Adrenal gland (tissue), 12 donors: Measurements from ENCODE around the gene ARHGEF7. TPM values are rescaled to one million over a fixed set of nuclear protein-coding genes. Genes with fewer than 3 reads are reported as not detected.
"Not testable (repeated sequence)": the region's sequence is repeated elsewhere in the genome, so short reads cannot be mapped to it uniquely, and the experiment has no call there.

Source experiments
- DNase-seq, 7 donors: peaks; one replicate each; pipeline ENCODE4 v3.0.0-alpha.2; 2019 to 2020
- H3K27ac ChIP-seq, 5 donors: fragments of 200-600 bp; sonication (generic) in 4 of 5; 1 replicate in 3 of 5; 2 replicates in 2 of 5; pipeline versions ENCODE4 v1.5.1 to v1.8.0; 2016 to 2020; ENCODE audit warnings: mild to moderate bottlenecking in 1 of 5
- H3K27me3 ChIP-seq: fragments of 200-600 bp; 2 replicates; pipeline ENCODE4 v1.8.0; 2021
- H3K36me3 ChIP-seq, 2 donors: fragments of 200-600 bp; replicated peaks in 1 of 2; 1 replicate in 1 of 2; 2 replicates in 1 of 2; pipeline versions ENCODE4 v1.5.1 to v1.8.0; 2018 to 2022
- H3K4me1 ChIP-seq, 2 donors: fragments of 200-600 bp; replicated peaks in 1 of 2; 1 replicate in 1 of 2; 2 replicates in 1 of 2; pipeline versions ENCODE4 v1.5.1 to v1.8.0; 2018 to 2021
- H3K4me3 ChIP-seq, 4 donors: fragments of 200-600 bp; sonication (generic) in 3 of 4; one replicate each; pipeline ENCODE4 v1.5.1; 2016 to 2018
- H3K9me3 ChIP-seq, 3 donors: fragments of 200-600 bp; sonication (generic) in 1 of 3; replicated peaks in 1 of 3; 1 replicate in 2 of 3; 2 replicates in 1 of 3; pipeline versions ENCODE4 v1.5.1 to v1.8.0; 2016 to 2021
- CTCF ChIP-seq, 6 experiments: fragments of 450-650 bp in 4 of 6; fragments of 200-600 bp in 2 of 6; sonication (generic) in 1 of 6; IDR thresholded peaks; 1 replicate in 5 of 6; 2 replicates in 1 of 6; pipeline versions ENCODE4 v1.5.1 to v1.8.0; 2016 to 2021; ENCODE audit warnings: antibody characterized with exemption in 6 of 6, mild to moderate bottlenecking in 2 of 6, moderate library complexity in 1 of 6
- POLR2A ChIP-seq, 2 donors: fragments of 450-650 bp; IDR thresholded peaks; one replicate each; pipeline ENCODE4 v1.6.1; 2017; ENCODE audit warnings: antibody characterized with exemption in 2 of 2, mild to moderate bottlenecking in 2 of 2, moderate library complexity in 1 of 2
- WGBS, 4 donors: extraction: QIAGEN DNeasy Blood & Tissue Kit in 2 of 4; methylation state at CpG; one replicate each; pipeline versions ENCODE4 v1.1.5 to v1.1.7; 2013 to 2017; 5-methylcytosine and 5-hydroxymethylcytosine counted together
- intact Hi-C, 2 donors: fragments of 100-400 bp; cut with DNase I; formaldehyde crosslinking; loops; one replicate each; pipeline versions ENCODE4 v1.14.1 to v1.15.0; 2022 to 2023
- polyA plus RNA-seq, 3 donors: library from polyadenylated mRNA; stranded (reverse); fragments of 200-250 nt in 2 of 3; fragments of 350-450 nt in 1 of 3; fragmentation: Illumina TruSeq in 1 of 3; extraction: RNeasy Lipid Tissue Mini Kit (QIAGEN cat#74804) in 1 of 3; gene quantifications; one replicate each; pipeline ENCODE4 v1.2.3, GENCODE V29; 2013 to 2014
- total RNA-seq, 9 donors: library from RNA; depleted of rRNA in 4 of 9; stranded (reverse); fragments of >200 nt in 4 of 9; fragments of 120-200 nt in 1 of 9; fragmentation: NEBNext Ultra II Directional in 1 of 9; extraction: Animal tissue kit (Norgen Biotek cat#: 25700) in 1 of 9; gene quantifications; one replicate each; pipeline versions ENCODE4 v1.1.0 to v1.2.4, GENCODE V29; 2013 to 2023
- donor health status: healthy with polysubstance abuse.
- donor health status: Bipolar disorder and iron deficiency.
- donor health status: DM: yes; HTN: yes; CAD: no.
- donor health status: DM: no; HTN: no; CAD: no.
- donor health status: DM: no; HTN: no; CAD: no.
- donor health status: DM: yes; HTN: yes; CAD: no.

The ARHGEF7 gene
- total and polyA plus RNA-seq, 12 donors: 25.3 to 69.3 (median 53.2) TPM

- Histone ChIP-seq H3K4me1 (peaks cover 0 to 4% of the 10 kb centered on the region in 2 donors), H3K27ac (peak overlapping the region in 1 of 5 donors; percentile 96), H3K9me3 (peaks cover 0 to 2% (median 0%) of the 10 kb centered on the region in 3 donors), H3K27me3 (no peaks in the 10 kb centered on the region), H3K4me3 (peak overlapping the region in 1 of 4 donors; percentile 60), H3K36me3 (no peaks in the 10 kb centered on the region)
- intact Hi-C loops: loop anchor here (5.0 kb wide), 2 partner anchors 149 to 154 kb away; no protein-coding TSS in a partner anchor
- peak in 3 of 6 experiments; percentile 4 to 13 (median 4) for TF ChIP-seq CTCF (IDR thresholded peaks at IDR 0.05)
- no peak for TF ChIP-seq POLR2A (IDR thresholded peaks at IDR 0.05)
- WGBS, 4 donors: 3 to 14% (median 9%) methylated on average over 2 of the region's 2 CpGs
- DNase-seq: no peak
Measured at GRCh38 chr13:111068009-111068350, 47.1 kb upstream of the ARHGEF7 start.

GRCh38 chr13:111071120-111071519, 44.0 kb upstream of the ARHGEF7 start:
- H3K27ac ChIP-seq, DNase-seq, H3K4me1 ChIP-seq, H3K36me3 ChIP-seq, H3K27me3 ChIP-seq, H3K4me3 ChIP-seq, intact Hi-C loops: not testable (repeated sequence)
- H3K9me3 ChIP-seq: peaks cover 0 to 15% (median 15%) of the 10 kb centered on the region in 3 donors
- 61 to 77% (median 62%) methylated on average over 4 of the region's 4 CpGs for WGBS, 4 donors

- intact Hi-C loops, H3K4me1 ChIP-seq: not testable (repeated sequence)
Measured at GRCh38 chr13:111071526-111071925, 43.6 kb upstream of the ARHGEF7 start.

GRCh38 chr13:111074826-111075225, 40.3 kb upstream of the ARHGEF7 start:
- intact Hi-C loops: no loop called here
- Histone ChIP-seq H3K27me3 (no peaks in the 10 kb centered on the region), H3K27ac (no peak overlapping the region), H3K4me3 (no peak overlapping the region), H3K36me3 (no peaks in the 10 kb centered on the region), H3K4me1 (no peaks in the 10 kb centered on the region), H3K9me3 (peaks cover 0 to 15% (median 15%) of the 10 kb centered on the region in 3 donors)
- no peak for TF ChIP-seq CTCF (IDR thresholded peaks at IDR 0.05)
- no peak for TF ChIP-seq POLR2A (IDR thresholded peaks at IDR 0.05)
- DNase-seq: no peak
- 80 to 91% (median 89%) methylated on average over 3 of the region's 3 CpGs for WGBS, 4 donors

More at GRCh38 chr13:111071526-111071925, 43.6 kb upstream of the ARHGEF7 start:
- WGBS, 4 donors: 68 to 75% (median 71%) methylated on average over 7 of the region's 7 CpGs
- H3K36me3 ChIP-seq, DNase-seq, H3K27me3 ChIP-seq, H3K4me3 ChIP-seq, H3K27ac ChIP-seq: not testable (repeated sequence)
- H3K9me3 ChIP-seq: peaks cover 0 to 15% (median 15%) of the 10 kb centered on the region in 3 donors

GRCh38 chr13:111076155-111077013, 38.7 kb upstream of the ARHGEF7 start:
- Histone ChIP-seq H3K4me3 (no peak overlapping the region), H3K9me3 (peaks cover 0 to 15% (median 15%) of the 10 kb centered on the region in 3 donors), H3K27me3 (no peaks in the 10 kb centered on the region), H3K4me1 (no peaks in the 10 kb centered on the region), H3K27ac (no peak overlapping the region), H3K36me3 (no peaks in the 10 kb centered on the region)
- intact Hi-C loops: no loop called here
- 74 to 88% (median 84%) methylated on average over 5 to 11 of the region's 11 CpGs for WGBS, 4 donors
- no peak for TF ChIP-seq POLR2A (IDR thresholded peaks at IDR 0.05)
- TF ChIP-seq CTCF (IDR thresholded peaks at IDR 0.05): no peak
- DNase-seq: no peak
